ENCODE data around the gene HMG20B. TPM values are rescaled to one million over a fixed set of nuclear protein-coding genes. Genes with fewer than 3 reads are reported as not detected.
A peak's percentile ranks its signal among the peaks of the same experiment; 100 is the strongest.

HMG20B gene
- total and polyA plus RNA-seq, 3 experiments from 2014 or later: 44.0 to 54.2 (median 50.6) TPM

DNA sequence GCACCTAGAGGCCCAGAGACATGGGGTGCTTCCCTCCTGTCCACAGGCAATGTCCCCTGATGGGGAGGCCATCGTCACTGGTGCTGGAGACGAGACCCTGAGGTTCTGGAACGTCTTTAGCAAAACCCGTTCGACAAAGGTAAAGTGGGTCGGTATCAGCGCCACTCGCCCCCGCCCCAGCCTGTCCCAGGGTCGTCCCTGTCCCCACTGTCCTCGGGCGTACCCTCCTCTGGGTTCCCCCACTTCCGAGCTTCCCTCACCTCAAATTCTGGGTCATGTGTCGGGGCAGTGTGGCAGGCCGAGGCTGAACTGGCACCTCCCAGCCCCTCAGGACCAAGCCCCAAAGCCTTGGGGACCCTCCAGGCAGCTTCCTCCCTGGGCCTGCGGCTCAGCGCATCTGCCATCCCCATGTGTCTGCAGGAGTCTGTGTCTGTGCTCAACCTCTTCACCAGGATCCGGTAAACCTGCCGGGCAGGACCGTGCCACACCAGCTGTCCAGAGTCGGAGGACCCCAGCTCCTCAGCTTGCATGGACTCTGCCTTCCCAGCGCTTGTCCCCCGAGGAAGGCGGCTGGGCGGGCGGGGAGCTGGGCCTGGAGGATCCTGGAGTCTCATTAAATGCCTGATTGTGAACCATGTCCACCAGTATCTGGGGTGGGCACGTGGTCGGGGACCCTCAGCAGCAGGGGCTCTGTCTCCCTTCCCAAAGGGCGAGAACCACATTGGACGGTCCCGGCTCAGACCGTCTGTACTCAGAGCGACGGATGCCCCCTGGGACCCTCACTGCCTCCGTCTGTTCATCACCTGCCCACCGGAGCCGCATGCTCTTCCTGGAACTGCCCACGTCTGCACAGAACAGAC, 38.1 kb upstream of the HMG20B start:
- H3K27ac Mint-ChIP-seq: peak overlapping the region in 1 of 8 donors; percentile 85
- no peaks in the 10 kb centered on the region for H3K27me3 Mint-ChIP-seq
- no peak overlapping the region for H3K4me3 ChIP-seq (ENCODE audit: low read length)
- peaks cover 0 to 1% (median 0%) of the 10 kb centered on the region in 3 donors for H3K4me1 Mint-ChIP-seq
- H3K4me1 ChIP-seq (ENCODE audit: insufficient read depth, low read length): no peaks in the 10 kb centered on the region
- DNase-seq: no peak
- no peaks in the 10 kb centered on the region for H3K27me3 ChIP-seq (ENCODE audit: insufficient read depth, low read length, poor library complexity, severe bottlenecking)
- no peak overlapping the region for H3K4me3 Mint-ChIP-seq
- H3K36me3 Mint-ChIP-seq: peaks cover 0 to 48% (median 1%) of the 10 kb centered on the region in 3 donors
- no peak overlapping the region for H3K27ac ChIP-seq (ENCODE audit: low read depth, low read length)
- POLR2A ChIA-PET: no interaction called here
- H3K36me3 ChIP-seq (ENCODE audit: insufficient read depth, low read length): no peaks in the 10 kb centered on the region
- CTCF ChIA-PET: interaction anchor here (1.4 kb wide), 1 partner anchor 11 kb away, joined by 4 read pairs; no protein-coding TSS in a partner anchor
- no peaks in the 10 kb centered on the region for H3K9me3 ChIP-seq (ENCODE audit: low read length)
- no peaks in the 10 kb centered on the region for H3K9me3 Mint-ChIP-seq

DNA sequence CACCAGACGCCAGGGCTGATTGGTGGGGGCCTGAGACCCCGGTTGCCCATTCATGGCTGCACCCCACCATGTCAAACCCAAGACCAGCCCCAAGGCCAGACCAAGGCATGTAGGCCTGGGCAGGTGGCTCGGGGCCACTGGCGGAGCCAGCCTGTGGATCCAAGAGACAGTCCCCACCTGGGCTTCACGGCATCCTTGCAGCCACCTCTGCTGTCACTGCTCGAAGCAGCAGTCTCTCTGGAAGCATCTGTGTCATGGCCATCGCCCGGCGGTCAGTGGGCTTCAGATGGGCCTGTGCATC, 37.6 kb upstream of the HMG20B start:
- H3K9me3 Mint-ChIP-seq: no peaks in the 10 kb centered on the region
- no peak overlapping the region for H3K27ac ChIP-seq (ENCODE audit: low read depth, low read length)
- no peaks in the 10 kb centered on the region for H3K9me3 ChIP-seq (ENCODE audit: low read length)
- no peak overlapping the region for H3K27ac Mint-ChIP-seq
- peaks cover 0 to 50% (median 3%) of the 10 kb centered on the region in 3 donors for H3K36me3 Mint-ChIP-seq
- H3K36me3 ChIP-seq (ENCODE audit: insufficient read depth, low read length): no peaks in the 10 kb centered on the region
- ChIA-PET POLR2A (no interaction called here), CTCF (no interaction called here)
- no peak overlapping the region for H3K4me3 Mint-ChIP-seq
- no peaks in the 10 kb centered on the region for H3K4me1 ChIP-seq (ENCODE audit: insufficient read depth, low read length)
- peaks cover 0 to 1% (median 0%) of the 10 kb centered on the region in 3 donors for H3K4me1 Mint-ChIP-seq
- H3K4me3 ChIP-seq (ENCODE audit: low read length): no peak overlapping the region
- no peak for DNase-seq
- H3K27me3 ChIP-seq (ENCODE audit: insufficient read depth, low read length, poor library complexity, severe bottlenecking): no peaks in the 10 kb centered on the region
- H3K27me3 Mint-ChIP-seq: no peaks in the 10 kb centered on the region

DNA sequence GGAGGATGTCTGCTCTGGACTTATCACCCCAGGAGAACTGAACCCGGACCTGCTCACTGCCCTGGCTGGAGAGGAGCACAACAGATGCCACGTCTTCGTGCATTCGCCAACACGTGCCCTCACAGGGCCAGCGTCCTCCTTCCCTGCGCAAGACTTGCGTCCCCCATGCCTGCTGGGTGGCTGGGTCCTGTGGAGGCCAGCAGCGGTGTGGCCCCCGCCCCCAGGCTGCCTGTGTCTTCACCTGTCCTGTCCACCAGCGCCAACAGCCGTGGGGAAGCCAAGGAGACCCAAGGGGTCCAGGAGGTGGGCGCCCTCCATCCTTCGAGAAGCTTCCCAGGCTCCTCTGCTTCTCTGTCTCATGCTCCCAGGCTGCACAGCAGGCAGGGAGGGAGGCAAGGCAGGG, 37.2 kb upstream of the HMG20B start:
- Histone ChIP-seq H3K9me3 (ENCODE audit: low read length) (no peaks in the 10 kb centered on the region), H3K4me1 (ENCODE audit: insufficient read depth, low read length) (no peaks in the 10 kb centered on the region), H3K27me3 (ENCODE audit: insufficient read depth, low read length, poor library complexity, severe bottlenecking) (no peaks in the 10 kb centered on the region), H3K36me3 (ENCODE audit: insufficient read depth, low read length) (no peaks in the 10 kb centered on the region), H3K4me3 (ENCODE audit: low read length) (no peak overlapping the region), H3K27ac (ENCODE audit: low read depth, low read length) (no peak overlapping the region)
- Mint-ChIP-seq H3K9me3 (no peaks in the 10 kb centered on the region), H3K27ac (no peak overlapping the region), H3K36me3 (peaks cover 0 to 50% (median 3%) of the 10 kb centered on the region in 3 donors), H3K4me1 (peaks cover 0 to 1% (median 0%) of the 10 kb centered on the region in 3 donors), H3K27me3 (no peaks in the 10 kb centered on the region), H3K4me3 (no peak overlapping the region)
- CTCF ChIA-PET: no interaction called here
- POLR2A ChIA-PET: no interaction called here
- no peak for DNase-seq

DNA sequence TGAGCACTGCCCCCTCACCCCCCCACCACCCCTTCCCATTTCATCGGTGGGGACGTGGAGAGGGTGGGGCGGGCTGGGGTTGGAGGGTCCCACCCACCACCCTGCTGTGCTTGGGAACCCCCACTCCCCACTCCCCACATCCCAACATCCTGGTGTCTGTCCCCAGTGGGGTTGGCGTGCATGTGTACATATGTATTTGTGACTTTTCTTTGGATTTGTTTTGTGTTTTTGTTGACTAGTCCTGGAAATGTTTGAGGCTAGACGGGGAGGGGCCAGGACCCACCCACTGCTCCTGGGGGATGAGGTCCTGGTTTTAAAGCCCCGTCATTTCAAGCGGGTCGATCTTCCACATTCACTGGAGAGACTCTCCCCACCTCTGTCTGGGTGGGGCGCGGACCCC, 36.8 kb upstream of the HMG20B start:
- Histone ChIP-seq H3K27ac (ENCODE audit: low read depth, low read length) (no peak overlapping the region), H3K27me3 (ENCODE audit: insufficient read depth, low read length, poor library complexity, severe bottlenecking) (no peaks in the 10 kb centered on the region), H3K36me3 (ENCODE audit: insufficient read depth, low read length) (no peaks in the 10 kb centered on the region), H3K9me3 (ENCODE audit: low read length) (no peaks in the 10 kb centered on the region), H3K4me1 (ENCODE audit: insufficient read depth, low read length) (no peaks in the 10 kb centered on the region), H3K4me3 (ENCODE audit: low read length) (no peak overlapping the region)
- H3K9me3 Mint-ChIP-seq: no peaks in the 10 kb centered on the region
- peaks cover 0 to 50% (median 3%) of the 10 kb centered on the region in 3 donors for H3K36me3 Mint-ChIP-seq
- ChIA-PET CTCF (no interaction called here), POLR2A (no interaction called here)
- H3K4me3 Mint-ChIP-seq: peak overlapping the region in 1 of 7 donors; percentile 23
- H3K27ac Mint-ChIP-seq: no peak overlapping the region
- peaks cover 0 to 1% (median 0%) of the 10 kb centered on the region in 3 donors for H3K4me1 Mint-ChIP-seq
- no peak for DNase-seq
- no peaks in the 10 kb centered on the region for H3K27me3 Mint-ChIP-seq

DNA sequence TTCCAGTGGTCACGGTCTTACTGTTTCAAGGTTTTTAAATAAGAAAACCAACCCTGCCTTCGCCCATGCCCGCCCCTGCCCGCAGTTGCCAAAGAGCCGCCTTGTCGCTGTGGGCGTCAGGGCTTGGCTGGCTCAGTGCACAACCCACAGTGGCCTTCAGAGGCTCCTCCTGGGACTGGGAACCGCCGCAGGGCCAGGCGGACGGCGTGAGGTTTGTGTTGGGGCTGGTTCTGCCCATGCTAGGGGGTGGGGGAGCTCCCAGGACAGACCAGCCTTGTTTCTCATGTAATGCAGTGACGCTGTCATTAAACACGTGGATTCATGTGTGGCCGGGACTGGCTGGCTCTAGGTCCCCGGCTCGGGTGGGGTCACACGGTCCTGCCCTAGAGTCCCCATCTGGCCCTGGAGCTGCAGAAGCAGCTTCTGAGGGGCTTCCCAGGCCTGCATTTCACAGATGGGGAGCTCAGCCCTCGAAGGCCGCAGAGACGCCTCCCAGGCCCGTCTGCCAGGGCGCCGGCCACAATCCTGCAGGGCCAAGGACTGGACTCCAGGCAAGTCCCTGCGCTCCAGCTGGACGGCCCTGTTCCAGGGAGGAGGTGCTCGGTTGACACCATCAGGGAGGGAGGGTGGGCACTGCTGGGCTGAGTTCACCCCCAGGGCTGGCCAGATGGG, 36.2 kb upstream of the HMG20B start:
- Histone ChIP-seq H3K27ac (ENCODE audit: low read depth, low read length) (no peak overlapping the region), H3K4me3 (ENCODE audit: low read length) (no peak overlapping the region), H3K27me3 (ENCODE audit: insufficient read depth, low read length, poor library complexity, severe bottlenecking) (no peaks in the 10 kb centered on the region), H3K9me3 (ENCODE audit: low read length) (no peaks in the 10 kb centered on the region), H3K4me1 (ENCODE audit: insufficient read depth, low read length) (no peaks in the 10 kb centered on the region), H3K36me3 (ENCODE audit: insufficient read depth, low read length) (no peaks in the 10 kb centered on the region)
- ChIA-PET CTCF (no interaction called here), POLR2A (no interaction called here)
- no peak for DNase-seq
- peaks cover 0 to 50% (median 3%) of the 10 kb centered on the region in 3 donors for H3K36me3 Mint-ChIP-seq
- peaks cover 0 to 1% (median 0%) of the 10 kb centered on the region in 3 donors for H3K4me1 Mint-ChIP-seq
- H3K9me3 Mint-ChIP-seq: no peaks in the 10 kb centered on the region
- no peak overlapping the region for H3K27ac Mint-ChIP-seq
- H3K4me3 Mint-ChIP-seq: no peak overlapping the region
- H3K27me3 Mint-ChIP-seq: no peaks in the 10 kb centered on the region

DNA sequence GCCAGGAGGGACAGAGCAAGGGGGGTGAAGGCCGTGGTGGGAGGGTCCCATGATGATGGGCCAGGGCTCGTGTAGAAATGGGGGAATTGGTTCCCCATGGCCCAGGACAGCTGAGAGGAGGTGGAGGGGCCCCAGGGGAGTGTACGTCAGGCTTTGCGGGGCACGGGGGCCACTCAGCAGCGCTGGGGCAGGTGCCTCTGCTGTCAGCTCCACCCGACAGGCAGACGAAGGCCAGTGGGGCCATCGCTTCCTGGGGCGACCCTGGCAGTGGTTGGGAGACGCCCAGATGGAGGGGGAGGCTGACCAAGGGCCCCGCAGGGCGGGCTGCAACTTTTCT, 35.7 kb upstream of the HMG20B start:
- Mint-ChIP-seq H3K27me3 (no peaks in the 10 kb centered on the region), H3K4me3 (no peak overlapping the region), H3K27ac (peak overlapping the region in 1 of 8 donors; percentile 85), H3K4me1 (peaks cover 0 to 1% (median 0%) of the 10 kb centered on the region in 3 donors), H3K36me3 (peaks cover 0 to 50% (median 3%) of the 10 kb centered on the region in 3 donors), H3K9me3 (no peaks in the 10 kb centered on the region)
- H3K27ac ChIP-seq (ENCODE audit: low read depth, low read length): no peak overlapping the region
- no peaks in the 10 kb centered on the region for H3K9me3 ChIP-seq (ENCODE audit: low read length)
- no peak overlapping the region for H3K4me3 ChIP-seq (ENCODE audit: low read length)
- CTCF ChIA-PET: interaction anchor here (0.5 kb wide), 1 partner anchor 20 kb away, joined by 3 read pairs; no protein-coding TSS in a partner anchor
- POLR2A ChIA-PET: no interaction called here
- no peaks in the 10 kb centered on the region for H3K4me1 ChIP-seq (ENCODE audit: insufficient read depth, low read length)
- no peaks in the 10 kb centered on the region for H3K27me3 ChIP-seq (ENCODE audit: insufficient read depth, low read length, poor library complexity, severe bottlenecking)
- no peak for DNase-seq
- no peaks in the 10 kb centered on the region for H3K36me3 ChIP-seq (ENCODE audit: insufficient read depth, low read length)

DNA sequence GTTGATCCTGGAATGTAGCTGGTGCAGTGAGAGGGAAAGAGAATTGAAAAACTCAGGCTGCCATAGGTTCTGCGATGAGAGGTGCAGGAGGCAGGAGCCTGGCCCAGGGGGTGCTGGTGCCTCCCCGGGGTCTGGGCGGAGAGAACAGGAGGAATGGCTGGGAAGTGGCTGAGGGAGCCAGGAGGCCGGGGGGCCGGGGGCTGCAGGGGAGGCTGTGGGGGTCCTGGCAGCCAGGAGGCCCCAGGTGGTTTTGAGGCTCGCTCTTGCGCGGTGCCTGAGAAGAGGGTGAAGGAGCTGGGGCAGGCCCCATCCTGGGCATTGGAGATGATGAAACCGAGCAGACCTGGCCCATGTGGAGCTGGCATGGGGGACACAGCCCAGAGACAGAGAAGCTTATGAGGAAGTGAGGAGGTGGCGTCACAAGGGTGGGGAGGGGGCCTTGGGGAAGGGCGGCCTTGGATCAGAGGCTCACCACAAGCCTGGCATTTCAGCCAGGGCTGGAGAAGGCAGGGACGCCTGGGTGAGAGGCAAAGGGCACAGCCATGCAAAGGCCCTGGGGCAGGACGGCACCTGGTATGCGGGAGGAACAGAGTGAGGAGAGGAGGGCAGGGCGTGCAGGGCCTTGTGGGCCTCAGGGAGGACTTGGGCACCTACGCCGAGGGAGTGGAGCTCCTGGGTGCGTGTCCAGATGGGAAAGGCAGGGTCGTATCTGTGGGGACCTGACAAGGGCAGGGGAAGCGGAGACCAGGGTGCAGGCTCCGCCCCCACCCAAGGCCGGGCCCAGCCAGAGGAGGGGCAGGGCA, 35.1 kb upstream of the HMG20B start:
- peaks cover 0 to 1% (median 0%) of the 10 kb centered on the region in 3 donors for H3K4me1 Mint-ChIP-seq
- H3K27me3 Mint-ChIP-seq: no peaks in the 10 kb centered on the region
- ChIA-PET POLR2A (no interaction called here), CTCF (interaction anchor here (0.5 kb wide), 1 partner anchor 20 kb away, joined by 3 read pairs; no protein-coding TSS in a partner anchor)
- Histone ChIP-seq H3K27ac (ENCODE audit: low read depth, low read length) (no peak overlapping the region), H3K4me1 (ENCODE audit: insufficient read depth, low read length) (no peaks in the 10 kb centered on the region), H3K36me3 (ENCODE audit: insufficient read depth, low read length) (no peaks in the 10 kb centered on the region), H3K9me3 (ENCODE audit: low read length) (no peaks in the 10 kb centered on the region), H3K4me3 (ENCODE audit: low read length) (no peak overlapping the region), H3K27me3 (ENCODE audit: insufficient read depth, low read length, poor library complexity, severe bottlenecking) (no peaks in the 10 kb centered on the region)
- DNase-seq: no peak
- peak overlapping the region in 1 of 8 donors; percentile 85 for H3K27ac Mint-ChIP-seq
- peaks cover 0 to 46% (median 3%) of the 10 kb centered on the region in 3 donors for H3K36me3 Mint-ChIP-seq
- H3K4me3 Mint-ChIP-seq: no peak overlapping the region
- no peaks in the 10 kb centered on the region for H3K9me3 Mint-ChIP-seq
